ENCODE data around the gene RPRD1B. TPM values are rescaled to one million over a fixed set of nuclear protein-coding genes. Genes with fewer than 3 reads are reported as not detected.

Gene RPRD1B
- total and polyA plus RNA-seq, 2 of the 13 experiments (the other 11 are each of a cell fraction or from before 2014, with no cell fraction given) = 31.1 to 41.5 TPM

GRCh38 chr20:38073307-38074071 lies 39.9 kb downstream of the RPRD1B start (continued):
- TF ChIP-seq ZIK1 (CRISPR knock-in tag; IDR thresholded peaks at IDR 0.05; ENCODE audit: borderline replicate concordance, low read depth) (no peak), ZNF431 (CRISPR knock-in tag; IDR thresholded peaks at IDR 0.05; ENCODE audit: borderline replicate concordance, low read depth) (no peak), ISL2 (CRISPR knock-in tag; IDR thresholded peaks at IDR 0.05) (no peak), ZBTB42 (CRISPR knock-in tag; IDR thresholded peaks at IDR 0.05) (no peak), GABPA (IDR thresholded peaks at IDR 0.05; ENCODE audit: low read depth, low read length) (no peak), GABPA (CRISPR knock-in tag; IDR thresholded peaks at IDR 0.05; ENCODE audit: low read depth) (no peak), EZH2 (conservative IDR thresholded peaks at IDR 0.05; ENCODE audit: low read depth, low read length) (no peak), ESRRA (CRISPR knock-in tag; IDR thresholded peaks at IDR 0.05; ENCODE audit: low read depth) (no peak), REPIN1 (CRISPR knock-in tag; IDR thresholded peaks at IDR 0.05; ENCODE audit: borderline replicate concordance, low read depth) (no peak), UBTF (CRISPR knock-in tag; IDR thresholded peaks at IDR 0.05) (no peak), BHLHE40 (IDR thresholded peaks at IDR 0.05; ENCODE audit: low read length) (no peak), POGZ (CRISPR knock-in tag; IDR thresholded peaks at IDR 0.05) (no peak), ZNF260 (CRISPR knock-in tag; IDR thresholded peaks at IDR 0.05; ENCODE audit: borderline replicate concordance, low read depth) (no peak), ZNF138 (CRISPR knock-in tag; IDR thresholded peaks at IDR 0.05; ENCODE audit: low read depth) (no peak), PLRG1 (conservative IDR thresholded peaks at IDR 0.05) (no peak), KMT2A (CRISPR knock-in tag; IDR thresholded peaks at IDR 0.05) (no peak), NFE2L1 (CRISPR knock-in tag; IDR thresholded peaks at IDR 0.05; ENCODE audit: borderline replicate concordance) (no peak), ZNF598 (CRISPR knock-in tag; IDR thresholded peaks at IDR 0.05; ENCODE audit: borderline replicate concordance) (no peak), ZNF256 (CRISPR knock-in tag; conservative IDR thresholded peaks at IDR 0.05) (no peak), KIAA2018 (CRISPR knock-in tag; IDR thresholded peaks at IDR 0.05; ENCODE audit: borderline replicate concordance) (no peak), NR2C2 (CRISPR knock-in tag; IDR thresholded peaks at IDR 0.05; ENCODE audit: borderline replicate concordance) (no peak)
